GM19324 (cell line): ENCODE data around the gene MOB4.
A peak's percentile ranks its signal among the peaks of the same experiment; 100 is the strongest.
"Not testable (repeated sequence)": the region's sequence is repeated elsewhere in the genome, so short reads cannot be mapped to it uniquely, and the experiment has no call there.

Experiments
- ATAC-seq: cut with Tn5 transposase; IDR thresholded peaks from one replicate; pipeline ENCODE4 v1.9.1; 2021; ENCODE audit warnings: mild to moderate bottlenecking, moderate library complexity; ENCODE audit not compliant: unreplicated experiment, low FRiP score

The MOB4 gene

DNA sequence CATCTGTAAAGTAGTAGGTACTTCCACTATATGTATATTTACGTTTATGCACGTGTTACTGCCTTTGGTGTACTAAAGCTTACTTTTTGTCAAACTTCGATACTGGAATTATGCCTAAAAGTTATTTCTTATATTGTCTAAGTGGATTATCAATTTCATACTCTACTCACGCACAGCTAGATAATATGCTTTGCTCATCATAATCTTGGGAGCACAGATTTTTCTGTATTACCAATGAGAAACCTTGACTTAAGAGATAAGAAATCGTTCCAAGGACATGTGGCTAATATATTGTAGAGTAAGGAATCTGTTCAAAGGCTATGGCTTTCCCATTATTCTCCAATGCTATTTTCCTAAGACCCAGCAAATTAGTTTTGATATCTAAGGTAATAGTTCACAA, 9.2 kb upstream of the MOB4 start:
- no peak for ATAC-seq

DNA sequence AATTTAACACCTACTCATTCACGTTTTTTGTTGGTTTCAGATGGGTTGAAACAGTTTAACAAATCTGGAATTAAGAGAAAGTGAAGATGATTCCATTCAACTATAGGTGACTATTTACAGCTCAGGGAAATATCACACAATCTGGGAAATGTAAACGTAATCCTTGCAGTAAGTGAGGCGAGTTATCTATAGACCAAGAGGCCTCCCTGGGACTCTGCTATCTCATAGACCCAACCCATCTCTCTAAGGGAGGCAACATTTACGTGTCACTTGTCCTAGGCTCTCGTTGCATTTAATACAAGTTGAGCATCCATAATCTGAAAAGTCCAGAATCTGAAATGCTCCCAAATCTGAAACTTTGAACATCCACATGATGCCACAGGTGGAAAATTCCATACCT, 2.0 kb upstream of the MOB4 start:
- no peak for ATAC-seq

DNA sequence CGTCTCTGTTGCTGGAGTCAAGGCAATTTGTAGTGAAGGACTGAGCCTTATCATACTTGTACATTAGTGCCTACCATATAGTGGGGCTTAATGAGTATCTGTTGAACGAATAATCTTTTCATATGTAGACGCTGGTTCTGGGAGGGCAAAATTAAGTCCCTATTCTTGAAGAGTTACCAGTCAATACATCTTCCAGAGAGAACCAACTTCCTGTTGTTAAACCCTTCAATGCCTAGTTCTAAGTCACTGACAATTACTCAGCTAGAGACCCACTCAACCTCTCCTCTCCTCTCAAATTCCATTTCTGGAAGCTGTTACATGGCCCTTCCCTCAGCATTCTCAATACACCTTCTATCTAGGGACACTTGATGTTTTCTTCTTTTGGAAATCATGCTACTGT, 1.1 kb upstream of the MOB4 start:
- no peak for ATAC-seq

DNA sequence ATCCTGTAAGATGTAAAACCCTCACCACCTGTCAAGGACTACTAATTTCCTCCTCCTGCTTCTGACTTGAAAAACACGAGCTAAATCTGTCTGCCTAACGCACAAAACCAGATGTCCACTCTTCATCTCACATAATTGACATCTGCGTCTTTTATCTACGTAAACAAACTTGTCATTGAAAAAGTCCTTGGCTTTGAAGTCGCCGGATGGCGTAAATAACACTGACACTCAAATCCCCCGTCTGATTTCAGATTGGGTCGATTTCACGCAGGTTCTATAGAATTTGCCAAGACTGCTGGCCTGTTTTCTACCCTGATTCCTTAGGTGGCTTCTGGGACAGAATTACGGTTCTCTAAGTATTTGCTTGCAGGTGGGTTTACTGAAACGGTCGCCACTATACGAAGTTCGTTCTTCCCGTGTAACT, 539 bp upstream of the MOB4 start:
- ATAC-seq = peak; percentile 13

DNA sequence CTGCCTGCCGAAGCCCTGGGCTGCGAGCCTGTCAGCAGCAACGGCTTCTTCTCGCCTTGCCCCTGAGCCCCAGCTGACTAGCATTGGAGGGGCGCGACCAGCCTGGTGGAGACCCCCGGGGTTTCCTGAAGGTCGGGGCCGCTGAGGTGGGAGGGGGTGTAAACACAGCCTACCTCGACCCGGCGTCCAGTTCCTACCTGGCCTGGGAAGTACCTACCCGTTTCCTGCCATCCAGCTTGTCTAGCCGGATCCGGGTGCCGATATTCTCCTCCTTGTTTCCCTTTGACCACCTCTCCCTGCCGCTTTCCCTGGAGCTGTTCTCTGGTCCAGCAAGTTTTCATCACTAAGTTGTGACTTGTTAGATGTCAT, 511 bp downstream of the MOB4 start:
- ATAC-seq = no peak

DNA sequence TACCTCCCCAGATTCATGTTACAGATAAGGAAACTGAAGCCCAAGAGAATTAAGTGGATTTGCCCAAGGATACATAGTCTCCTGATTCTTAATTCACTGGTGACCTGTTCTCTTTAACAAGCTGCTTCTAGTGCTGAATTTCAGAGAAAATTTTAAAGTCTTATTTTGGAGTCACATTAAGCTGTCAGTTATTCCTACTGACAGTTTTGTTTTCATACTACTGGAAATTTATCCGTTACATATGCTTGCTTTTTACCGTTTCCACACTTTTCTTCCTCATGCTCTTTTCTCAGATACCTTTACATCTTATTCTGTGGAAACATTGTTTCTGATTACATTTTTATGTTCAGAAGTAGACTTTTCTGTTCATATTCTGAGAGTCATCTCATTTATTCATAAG, 1.3 kb downstream of the MOB4 start:
- no peak for ATAC-seq

DNA sequence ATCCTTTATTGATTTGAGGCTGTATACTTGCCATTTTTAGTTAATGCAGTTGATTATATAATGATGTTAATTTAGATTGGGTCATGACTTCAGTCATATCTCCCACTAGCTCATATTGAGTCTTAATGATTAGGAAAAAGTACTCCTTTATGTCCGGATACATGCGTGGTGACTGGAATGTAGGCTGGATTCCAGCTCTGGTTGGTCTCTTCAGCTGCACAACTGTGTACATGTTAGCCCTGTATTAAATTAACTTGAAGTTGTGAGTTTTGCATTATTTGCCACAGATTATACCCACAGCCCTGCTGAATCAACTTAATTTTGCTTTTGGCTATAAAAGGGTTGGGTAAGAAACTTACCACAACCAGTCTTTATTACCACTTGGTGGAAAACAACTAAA, 22.5 kb downstream of the MOB4 start:
- ATAC-seq = no peak

DNA sequence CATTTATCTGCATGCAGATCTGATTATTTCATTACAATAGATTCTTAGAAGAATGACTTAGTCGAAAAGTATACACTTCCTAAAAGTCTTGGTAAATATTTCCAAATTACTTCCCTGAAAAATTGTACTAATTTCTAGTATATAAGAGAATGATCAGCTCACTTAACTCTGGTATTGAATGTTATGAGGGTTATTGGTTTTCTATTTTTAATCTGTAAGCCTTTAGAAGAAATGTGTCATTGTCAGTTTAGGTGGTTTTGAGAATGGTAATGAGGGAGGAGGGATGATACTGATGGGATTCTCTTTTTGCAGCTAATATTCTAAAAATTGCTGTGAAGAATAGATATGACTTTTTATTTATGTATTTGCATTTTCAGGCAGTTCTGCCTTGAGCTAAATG, 23.9 kb downstream of the MOB4 start:
- no peak for ATAC-seq

DNA sequence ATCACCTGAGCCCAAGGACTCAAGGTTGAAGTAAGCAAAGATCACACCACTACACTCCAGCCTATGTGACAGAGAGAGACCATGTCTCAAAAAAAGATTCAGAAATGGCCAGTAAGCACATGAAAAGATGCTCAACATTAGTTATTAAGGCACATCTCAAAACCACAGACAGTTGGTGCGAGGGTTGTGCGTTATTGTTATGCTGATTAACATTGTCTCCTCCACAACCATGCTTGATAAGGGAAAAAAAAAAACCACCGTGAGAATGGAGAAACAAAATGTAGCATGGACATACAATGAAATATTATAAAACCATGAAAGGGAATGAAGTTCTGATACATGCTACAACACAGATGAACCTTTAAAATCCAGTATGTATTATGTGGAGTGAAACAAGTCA, 27.3 kb downstream of the MOB4 start:
- no peak for ATAC-seq

DNA sequence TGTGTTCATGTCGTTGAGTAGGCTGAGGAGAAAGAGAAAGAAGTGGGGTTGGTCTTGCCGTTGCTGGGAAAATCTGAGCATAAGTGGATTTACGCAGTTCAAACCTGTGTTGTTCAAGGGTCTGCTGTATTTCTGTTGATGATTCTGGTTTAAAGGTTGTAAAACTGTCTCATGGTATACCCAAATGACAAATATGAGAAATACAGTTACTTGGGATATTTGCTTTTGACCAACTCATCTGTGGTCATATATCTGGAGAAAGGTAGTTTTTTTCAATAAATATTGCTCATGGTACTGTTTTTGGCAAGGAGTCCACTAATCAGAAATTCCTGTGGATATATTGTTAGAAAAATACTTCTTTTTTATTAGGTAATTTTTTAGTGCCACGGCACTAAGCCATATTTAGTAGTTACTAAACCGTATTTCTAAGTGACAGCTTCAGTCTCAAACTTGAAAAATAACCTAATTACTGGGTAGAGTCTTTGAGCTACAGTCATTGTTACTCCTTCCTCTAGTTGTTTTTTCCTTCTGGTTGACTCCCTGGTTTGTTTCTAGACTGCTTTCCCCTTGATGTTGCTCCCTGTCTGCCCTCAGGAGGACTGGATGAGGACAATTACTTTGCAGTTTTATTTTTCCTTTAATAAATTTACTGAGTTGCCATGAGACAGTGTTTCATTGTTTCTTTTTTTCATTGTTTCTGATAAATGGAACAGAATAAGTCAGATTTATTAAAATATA, 31.5 kb downstream of the MOB4 start:
- no peak for ATAC-seq

DNA sequence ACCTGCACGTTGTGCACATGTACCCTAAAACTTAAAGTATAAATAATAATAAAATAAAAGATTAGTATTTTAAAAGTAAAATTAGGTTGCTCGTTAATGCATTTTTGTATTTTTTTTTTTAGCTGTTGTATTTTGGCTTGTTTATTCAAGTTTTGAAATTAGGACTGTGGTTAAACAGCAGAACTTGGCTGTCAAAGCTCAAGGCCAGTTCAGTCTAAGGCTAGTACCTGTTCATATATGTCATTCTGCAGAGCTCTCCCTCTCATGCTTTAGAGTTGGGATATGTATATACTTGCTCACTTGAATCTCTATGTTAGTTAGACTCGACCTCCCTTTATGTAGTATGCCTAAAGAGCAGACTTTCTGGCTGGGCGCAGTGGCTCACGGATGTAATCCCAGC, 32.7 kb downstream of the MOB4 start:
- ATAC-seq = no peak

DNA sequence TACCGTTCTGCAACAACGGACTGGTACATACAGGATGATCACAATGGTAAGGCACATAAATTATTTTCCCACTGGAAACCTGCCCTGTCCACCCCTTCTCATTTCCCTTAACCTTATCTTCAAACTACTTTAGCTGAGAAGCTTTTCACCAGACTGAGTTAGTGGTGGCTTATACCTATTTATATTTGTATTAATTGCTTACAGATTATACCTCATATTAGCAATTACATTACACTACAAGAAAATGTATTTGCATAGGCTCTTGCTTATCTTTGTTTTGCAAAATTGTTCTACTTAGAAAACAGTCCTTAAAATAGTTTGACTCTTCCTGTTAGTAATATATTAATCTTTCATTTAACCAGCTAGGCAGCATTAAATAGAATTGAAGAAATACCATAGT, 35.4 kb downstream of the MOB4 start:
- ATAC-seq = not testable (repeated sequence)

DNA sequence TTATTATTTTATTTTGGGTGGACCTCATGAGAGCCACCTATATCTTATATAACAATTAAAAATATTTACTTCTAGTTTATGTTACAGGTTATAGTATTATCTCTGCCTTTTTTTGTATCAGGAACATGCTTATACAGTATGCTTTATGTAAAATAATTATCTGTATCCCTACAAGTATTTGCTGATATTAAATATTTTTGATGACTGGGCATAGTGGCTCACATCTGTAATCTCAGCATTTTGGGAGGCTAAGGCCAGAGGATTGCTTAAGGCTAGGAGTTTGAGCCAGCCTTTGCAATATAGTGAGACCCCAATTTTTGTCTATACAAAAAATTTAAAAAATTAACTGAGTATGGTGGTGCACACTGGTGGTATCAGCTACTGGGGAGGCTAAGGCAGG, 39.6 kb downstream of the MOB4 start:
- ATAC-seq = no peak

DNA sequence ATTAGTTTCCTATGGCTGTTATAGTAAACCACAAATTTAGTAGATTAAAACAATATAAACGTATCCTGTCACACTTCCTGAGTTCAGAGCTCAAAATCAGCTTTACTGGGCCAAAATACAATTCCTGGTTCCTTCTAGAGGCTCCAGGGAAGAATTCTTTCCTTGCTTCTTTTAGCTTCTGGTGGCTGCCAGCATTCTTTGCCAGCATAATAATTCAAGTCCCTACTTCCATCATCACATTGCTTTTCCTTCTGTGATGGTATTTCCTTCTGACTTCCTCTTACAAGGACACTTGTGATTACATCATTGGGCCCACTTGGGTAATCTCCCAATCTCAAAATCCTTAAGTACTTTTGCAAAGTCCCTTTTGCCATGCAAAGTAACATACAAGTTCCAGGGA, 40.6 kb downstream of the MOB4 start:
- no peak for ATAC-seq

DNA sequence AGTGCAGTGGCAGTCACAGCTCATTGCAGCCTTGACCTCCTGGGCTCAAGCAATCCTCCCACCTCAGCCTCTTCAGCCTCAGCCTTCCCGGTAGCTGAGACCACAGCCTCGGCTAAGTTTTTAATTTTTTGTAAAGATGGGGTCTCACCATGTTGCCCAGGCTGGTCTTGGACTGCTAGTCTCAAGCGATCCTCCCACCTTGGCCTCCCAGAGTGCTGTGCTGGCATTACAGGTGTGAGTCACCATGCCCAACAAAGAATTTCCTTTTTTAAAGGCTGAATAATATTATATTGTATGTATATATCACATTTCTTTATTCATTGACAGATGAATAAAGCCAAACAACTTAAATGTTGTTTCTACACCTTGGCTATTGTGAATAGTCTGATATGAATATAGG, 42.5 kb downstream of the MOB4 start:
- ATAC-seq = no peak

DNA sequence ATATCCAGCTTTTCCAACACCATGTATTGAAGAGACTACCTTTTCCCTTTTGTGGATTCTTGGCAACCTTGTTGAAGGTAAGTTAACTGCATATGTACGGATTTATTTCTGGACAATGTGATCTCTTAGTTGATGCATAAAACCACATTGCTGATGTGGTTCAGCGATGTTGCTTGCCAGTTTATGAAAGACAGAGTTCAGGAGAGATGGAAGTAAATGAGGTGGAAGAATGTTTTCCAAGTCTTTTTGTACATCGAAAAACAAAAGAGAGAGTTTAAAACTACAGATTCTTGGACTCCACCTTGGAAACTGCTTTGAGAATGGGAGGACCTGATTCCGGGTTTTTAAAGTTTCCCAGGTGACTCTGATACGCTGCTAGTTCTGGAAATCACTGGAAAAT, 43.8 kb downstream of the MOB4 start:
- no peak for ATAC-seq

DNA sequence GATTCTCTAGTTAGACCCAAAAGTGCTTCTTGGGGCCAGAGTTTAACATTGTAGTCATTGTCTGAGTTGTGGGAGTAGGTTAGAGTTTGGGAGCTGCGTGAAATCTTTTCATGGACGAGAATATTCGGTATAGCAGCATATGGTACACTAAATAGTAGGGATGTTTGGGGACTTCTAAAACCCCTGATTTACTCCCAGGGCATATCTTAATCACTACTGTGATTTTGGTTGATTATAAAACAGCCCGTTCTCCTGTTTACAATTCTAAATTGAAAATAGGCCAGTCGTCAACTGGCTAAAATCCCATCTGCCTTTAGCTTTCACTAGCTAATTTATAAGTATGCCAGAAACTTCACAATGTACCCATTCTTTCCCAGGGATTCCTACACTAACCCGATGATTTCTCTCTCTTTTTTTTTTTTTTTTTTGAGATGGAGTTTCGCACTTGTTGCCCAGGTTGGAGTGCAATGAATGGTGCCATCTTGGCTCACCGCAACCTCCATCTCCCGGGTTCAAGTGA, 44.3 kb downstream of the MOB4 start:
- ATAC-seq = no peak

DNA sequence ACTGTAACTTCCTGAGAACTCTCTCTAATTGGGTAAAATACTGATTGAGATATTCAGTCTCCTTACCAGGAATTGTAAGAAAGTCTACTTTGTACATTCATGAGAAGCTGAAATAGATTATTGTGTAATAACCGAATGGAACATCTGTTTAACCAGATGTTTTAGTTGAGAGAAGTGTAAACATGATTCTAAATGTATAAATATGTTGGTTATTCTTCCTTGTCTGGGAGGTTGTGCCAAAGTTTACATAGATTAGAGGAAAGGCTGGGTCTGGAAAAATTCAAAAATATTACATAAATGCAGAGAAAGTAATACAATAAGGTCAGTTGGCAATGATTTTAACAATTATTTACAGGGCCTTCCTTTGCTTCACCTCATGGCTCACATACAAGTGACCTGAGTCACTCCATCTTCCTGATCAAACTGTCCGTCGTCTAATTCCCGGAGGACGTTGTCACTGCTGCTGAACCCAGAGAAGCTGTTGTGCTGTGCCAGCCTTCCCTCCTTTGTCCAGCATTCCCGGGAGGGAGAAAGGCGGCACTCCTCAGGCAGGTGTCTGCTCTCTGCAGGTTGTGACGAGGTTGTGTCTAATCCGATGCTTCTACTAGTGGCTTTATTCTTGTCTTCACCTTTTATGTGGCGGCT, 55.9 kb downstream of the MOB4 start:
- no peak for ATAC-seq

DNA sequence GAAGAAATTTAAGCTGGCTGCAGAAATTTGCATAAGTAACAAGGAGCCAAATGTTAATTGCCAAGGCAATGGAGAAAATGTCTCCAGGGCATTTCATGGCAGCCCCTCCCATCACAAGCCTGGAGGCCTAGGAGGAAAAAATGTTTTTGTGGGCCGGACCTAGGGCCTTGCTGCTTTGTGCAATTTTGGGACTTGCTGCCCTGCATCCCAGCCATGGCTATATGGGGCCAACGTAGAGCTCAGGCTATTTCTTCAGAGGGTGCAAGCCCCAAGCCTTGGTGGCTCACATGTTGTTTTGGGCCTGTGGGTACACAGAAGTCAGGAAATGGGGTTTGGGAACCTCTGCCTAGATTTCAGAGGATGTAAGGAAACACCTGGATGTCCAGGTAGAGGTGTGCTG, 57.7 kb downstream of the MOB4 start:
- no peak for ATAC-seq

DNA sequence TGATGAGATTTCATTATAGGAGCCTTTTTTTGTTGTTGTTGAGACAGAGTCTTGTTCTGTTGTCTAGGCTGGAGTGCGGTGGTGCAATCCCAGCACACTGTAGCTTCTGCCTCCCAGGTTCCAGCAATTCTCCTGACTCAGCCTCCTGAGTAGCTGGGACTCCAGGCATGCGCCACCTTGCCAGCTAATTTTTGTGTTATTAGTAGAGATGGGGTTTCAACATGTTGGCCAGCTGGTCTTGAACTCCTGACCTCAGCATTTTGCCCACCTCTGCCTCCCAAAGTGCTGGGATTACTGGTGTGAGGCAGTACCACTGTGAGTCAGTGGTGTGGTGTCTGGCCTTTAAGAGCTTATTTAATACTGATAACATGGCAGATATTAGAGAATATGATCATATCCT, 60.1 kb downstream of the MOB4 start:
- no peak for ATAC-seq

DNA sequence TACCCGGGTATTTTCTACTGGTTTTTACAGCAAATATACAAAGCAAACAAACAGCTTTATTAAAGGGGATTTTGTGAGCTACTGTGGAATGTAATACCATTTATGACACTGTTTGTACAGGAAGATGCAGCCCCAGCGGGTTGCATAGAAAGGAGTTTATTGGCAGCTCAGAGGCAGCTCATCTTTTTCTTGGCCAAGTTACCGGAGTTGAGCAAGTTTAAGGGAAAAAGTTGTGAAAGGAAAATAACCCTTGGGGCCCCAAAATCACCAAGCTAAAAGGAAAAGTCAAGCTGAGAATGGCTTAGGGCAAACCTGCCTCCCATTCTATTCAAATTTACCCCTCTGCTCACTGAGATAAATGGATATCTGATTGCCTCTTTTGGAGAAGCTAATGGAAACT, 60.8 kb downstream of the MOB4 start:
- ATAC-seq = no peak

DNA sequence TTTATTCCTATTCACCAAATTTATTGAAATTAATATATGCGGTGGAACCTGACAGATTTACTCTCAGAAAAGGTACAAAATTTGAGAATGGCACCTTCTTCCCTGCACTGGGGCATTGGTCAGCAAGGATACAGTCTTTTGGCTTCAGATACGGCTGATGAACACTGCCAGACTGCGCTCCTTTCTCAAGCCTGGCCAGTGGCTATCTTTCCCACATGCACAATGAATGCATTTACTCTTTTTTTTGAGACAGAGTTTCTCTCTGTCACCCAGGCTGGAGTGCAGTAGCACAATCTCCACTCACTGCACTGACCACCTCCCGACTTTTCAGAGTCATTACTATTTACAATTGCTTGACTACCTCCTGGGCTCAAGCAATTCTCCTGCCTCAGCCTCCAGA, 61.6 kb downstream of the MOB4 start:
- ATAC-seq = no peak
